ENCODE data around the gene PTMS. TPM values are rescaled to one million over a fixed set of nuclear protein-coding genes. Genes with fewer than 3 reads are reported as not detected.

Gene PTMS
- total and polyA plus RNA-seq, 7 donors, result 65.4 to 104 (median 82.6) TPM

DNA sequence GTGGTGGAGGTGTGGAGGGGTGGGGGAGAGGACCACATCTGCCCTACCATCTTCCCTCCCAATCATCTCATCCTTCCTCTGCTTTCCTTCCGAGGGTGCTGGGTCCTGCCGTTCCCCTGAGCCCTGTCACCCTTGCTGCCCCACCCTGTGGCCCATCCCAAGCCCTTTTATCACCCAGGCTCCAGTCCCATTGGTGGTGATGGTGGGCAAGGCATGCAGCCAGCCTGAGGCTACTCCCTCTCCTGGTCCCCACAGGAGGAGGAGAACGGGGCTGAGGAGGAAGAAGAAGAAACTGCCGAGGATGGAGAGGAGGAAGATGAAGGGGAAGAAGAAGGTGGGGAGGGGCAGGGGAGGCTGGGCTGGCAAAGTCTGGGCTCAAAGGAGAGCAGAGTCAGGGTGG lies 3.5 kb downstream of the PTMS start:
- Histone ChIP-seq H3K4me3 (no peak overlapping the region), H3K27me3 (ENCODE audit: insufficient read depth in 3 of 3, low read length in 2 of 3) (peaks cover 0 to 9% (median 2%) of the 10 kb centered on the region in 3 donors), H3K36me3 (ENCODE audit: insufficient read depth in 1 of 2, low read depth in 1 of 2) (no peaks in the 10 kb centered on the region), H3K27ac (no peak overlapping the region), H3K4me1 (peaks cover 23% of the 10 kb centered on the region), H3K9me3 (no peaks in the 10 kb centered on the region)
- ATAC-seq (no peak), DNase-seq (no peak)
- TF ChIP-seq, protein P1, sequence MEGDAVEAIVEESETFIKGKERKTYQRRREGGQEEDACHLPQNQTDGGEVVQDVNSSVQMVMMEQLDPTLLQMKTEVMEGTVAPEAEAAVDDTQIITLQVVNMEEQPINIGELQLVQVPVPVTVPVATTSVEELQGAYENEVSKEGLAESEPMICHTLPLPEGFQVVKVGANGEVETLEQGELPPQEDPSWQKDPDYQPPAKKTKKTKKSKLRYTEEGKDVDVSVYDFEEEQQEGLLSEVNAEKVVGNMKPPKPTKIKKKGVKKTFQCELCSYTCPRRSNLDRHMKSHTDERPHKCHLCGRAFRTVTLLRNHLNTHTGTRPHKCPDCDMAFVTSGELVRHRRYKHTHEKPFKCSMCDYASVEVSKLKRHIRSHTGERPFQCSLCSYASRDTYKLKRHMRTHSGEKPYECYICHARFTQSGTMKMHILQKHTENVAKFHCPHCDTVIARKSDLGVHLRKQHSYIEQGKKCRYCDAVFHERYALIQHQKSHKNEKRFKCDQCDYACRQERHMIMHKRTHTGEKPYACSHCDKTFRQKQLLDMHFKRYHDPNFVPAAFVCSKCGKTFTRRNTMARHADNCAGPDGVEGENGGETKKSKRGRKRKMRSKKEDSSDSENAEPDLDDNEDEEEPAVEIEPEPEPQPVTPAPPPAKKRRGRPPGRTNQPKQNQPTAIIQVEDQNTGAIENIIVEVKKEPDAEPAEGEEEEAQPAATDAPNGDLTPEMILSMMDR (IDR thresholded peaks at IDR 0.05), result no peak
- 50 to 67% (median 63%) methylated on average over 1 to 4 of the region's 4 CpGs for WGBS, 3 donors
- intact Hi-C loops (cut with DNase I), result no loop called here

DNA sequence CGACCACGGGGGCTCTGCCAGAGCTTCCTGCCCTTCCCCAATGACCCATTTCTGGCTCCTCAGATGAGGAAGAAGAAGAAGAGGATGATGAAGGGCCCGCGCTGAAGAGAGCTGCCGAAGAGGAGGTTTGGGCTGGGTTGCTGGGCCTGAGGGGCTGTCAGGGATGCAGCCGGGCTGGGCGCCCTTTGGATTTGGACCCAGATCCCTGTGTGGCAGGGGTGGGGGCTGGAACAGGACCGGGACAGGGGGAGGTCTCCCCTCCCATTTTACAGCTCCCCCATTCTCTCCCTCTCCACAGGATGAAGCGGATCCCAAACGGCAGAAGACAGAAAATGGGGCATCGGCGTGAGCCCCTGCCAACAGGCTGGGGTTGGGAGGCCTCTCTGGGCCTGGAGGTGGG lies 3.9 kb downstream of the PTMS start:
- intact Hi-C loops (cut with DNase I), result no loop called here
- no peaks in the 10 kb centered on the region for H3K36me3 ChIP-seq (ENCODE audit: insufficient read depth in 1 of 2, low read depth in 1 of 2)
- H3K4me1 ChIP-seq, result peaks cover 19% of the 10 kb centered on the region
- no peaks in the 10 kb centered on the region for H3K9me3 ChIP-seq
- no peak overlapping the region for H3K27ac ChIP-seq
- ATAC-seq (no peak), DNase-seq (no peak)
- H3K27me3 ChIP-seq (ENCODE audit: insufficient read depth in 3 of 3, low read length in 2 of 3), result peaks cover 0 to 6% (median 2%) of the 10 kb centered on the region in 3 donors
- 84 to 90% (median 84%) methylated on average over 5 to 12 of the region's 12 CpGs for WGBS, 3 donors
- TF ChIP-seq, protein P1 (IDR thresholded peaks at IDR 0.05), result no peak
- no peak overlapping the region for H3K4me3 ChIP-seq

DNA sequence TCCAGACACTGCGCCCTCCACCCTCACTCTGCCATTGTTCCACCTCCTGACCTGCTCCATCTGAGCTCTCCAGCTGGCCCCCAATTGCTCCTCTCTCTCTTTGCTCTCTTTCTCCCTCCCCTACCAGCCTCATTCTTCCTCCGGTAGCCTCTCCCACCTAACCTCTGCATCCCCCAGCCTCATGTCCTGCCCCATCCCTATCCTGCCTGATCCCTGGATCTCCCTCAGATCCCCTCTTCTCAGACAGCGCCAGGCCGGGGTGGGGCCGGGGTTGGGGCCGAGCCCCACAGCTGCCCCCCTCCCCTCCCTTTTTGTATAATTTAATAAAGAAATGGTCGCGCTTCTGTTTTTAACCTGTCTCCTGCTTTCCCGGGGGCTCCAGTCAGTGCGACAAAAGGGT lies 4.4 kb downstream of the PTMS start:
- H3K4me1 ChIP-seq, result peaks cover 14% of the 10 kb centered on the region
- 82 to 93% (median 83%) methylated on average over 9 to 10 of the region's 10 CpGs for WGBS, 3 donors
- intact Hi-C loops (cut with DNase I), result no loop called here
- H3K36me3 ChIP-seq (ENCODE audit: insufficient read depth in 1 of 2, low read depth in 1 of 2), result no peaks in the 10 kb centered on the region
- no peak overlapping the region for H3K27ac ChIP-seq
- H3K4me3 ChIP-seq, result no peak overlapping the region
- TF ChIP-seq, protein P1 (IDR thresholded peaks at IDR 0.05), result no peak
- DNase-seq, result no peak
- H3K27me3 ChIP-seq (ENCODE audit: insufficient read depth in 3 of 3, low read length in 2 of 3), result peaks cover 0 to 2% (median 1%) of the 10 kb centered on the region in 3 donors
- no peak for ATAC-seq
- H3K9me3 ChIP-seq, result no peaks in the 10 kb centered on the region

DNA sequence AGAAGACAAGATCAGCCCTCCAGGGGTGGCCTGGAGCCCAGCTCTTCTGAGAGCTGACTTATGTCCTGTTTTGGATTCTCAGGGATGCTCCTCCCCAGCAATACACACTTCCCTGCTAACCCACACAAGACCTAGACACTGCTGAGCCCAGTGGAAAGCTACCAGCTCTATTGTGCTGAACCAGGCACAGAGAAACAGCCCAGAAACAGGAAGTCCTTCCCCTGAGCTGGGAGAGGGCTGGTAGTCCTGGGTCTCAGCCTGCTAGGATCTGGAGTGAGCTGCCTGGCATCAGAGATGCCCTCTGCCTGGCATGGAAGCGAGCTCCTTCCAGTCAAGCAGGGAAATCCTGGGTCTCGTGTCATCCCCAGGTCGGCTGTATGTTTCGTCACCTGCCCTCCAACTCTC lies 4.9 kb downstream of the PTMS start:
- H3K9me3 ChIP-seq, result no peaks in the 10 kb centered on the region
- intact Hi-C loops (cut with DNase I), result no loop called here
- 84 to 97% (median 92%) methylated on average over 4 of the region's 4 CpGs for whole genome bisulfite sequencing, 3 donors
- peaks cover 14% of the 10 kb centered on the region for H3K4me1 ChIP-seq
- no peak for DNase-seq
- H3K4me3 ChIP-seq, result no peak overlapping the region
- TF ChIP-seq, protein P1 (IDR thresholded peaks at IDR 0.05), result no peak
- H3K27me3 ChIP-seq (ENCODE audit: insufficient read depth in 3 of 3, low read length in 2 of 3), result peaks cover 0 to 2% (median 0%) of the 10 kb centered on the region in 3 donors
- no peaks in the 10 kb centered on the region for H3K36me3 ChIP-seq (ENCODE audit: insufficient read depth in 1 of 2, low read depth in 1 of 2)
- no peak for ATAC-seq
- no peak overlapping the region for H3K27ac ChIP-seq

All from psoas muscle (tissue), 8 donors.